ENCODE data around the gene ARHGEF37. TPM values are rescaled to one million over a fixed set of nuclear protein-coding genes. Genes with fewer than 3 reads are reported as not detected.

Gene ARHGEF37
- total RNA-seq, 1 experiment from 2014 or later, result 0.42 TPM

- Histone ChIP-seq H2BK12ac (ENCODE audit: insufficient read length, low read depth, low read length) (no peak overlapping the region), H2AFZ (ENCODE audit: low read length) (no peak overlapping the region), H4K20me1 (ENCODE audit: control insufficient read depth, insufficient read depth, insufficient read length) (no peaks in the 10 kb centered on the region), H2BK120ac (ENCODE audit: low read depth, low read length, poor library complexity, severe bottlenecking) (no peak overlapping the region), H3K9ac (ENCODE audit: extremely low read depth, insufficient read length, low read length) (no peak overlapping the region), H3K14ac (ENCODE audit: insufficient read depth, low read length) (no peak overlapping the region), H3K4me1 (ENCODE audit: insufficient read depth, low read length) (no peaks in the 10 kb centered on the region), H3K79me2 (ENCODE audit: insufficient read depth, low read length) (no peaks in the 10 kb centered on the region), H4K5ac (ENCODE audit: insufficient read length, low read depth, low read length) (no peak overlapping the region), H3K4ac (ENCODE audit: low read depth, low read length) (no peak overlapping the region), H3K56ac (ENCODE audit: insufficient read length, low read depth, low read length) (no peak overlapping the region), H3K23me2 (ENCODE audit: insufficient read length, low read depth, low read length, poor library complexity, severe bottlenecking) (no peaks in the 10 kb centered on the region), H3K23ac (ENCODE audit: insufficient read length, low read depth, low read length) (no peak overlapping the region), H4K91ac (ENCODE audit: insufficient read length, low read depth, low read length) (no peak overlapping the region), H2AK5ac (ENCODE audit: insufficient read length, low read length) (no peak overlapping the region), H3K4me2 (ENCODE audit: insufficient read depth, insufficient read length, low read length) (no peak overlapping the region), H3K79me1 (ENCODE audit: insufficient read depth, low read depth, low read length, poor library complexity, severe bottlenecking) (no peaks in the 10 kb centered on the region), H3T11ph (ENCODE audit: low read length) (no peak overlapping the region), H3K18ac (ENCODE audit: insufficient read length, low read depth, low read length) (no peak overlapping the region), H4K8ac (replicated peaks; ENCODE audit: insufficient read length, low read depth, low read length) (no peak overlapping the region), H2BK15ac (ENCODE audit: low read depth, low read length) (no peak overlapping the region), H3K27ac (ENCODE audit: insufficient read length, low read depth, low read length) (no peak overlapping the region), H3K27me3 (ENCODE audit: insufficient read depth, low read length) (no peaks in the 10 kb centered on the region), H2BK20ac (ENCODE audit: low read depth, low read length, poor library complexity, severe bottlenecking) (no peak overlapping the region), H2BK5ac (ENCODE audit: insufficient read length, low read length) (no peak overlapping the region), H3K9me3 (ENCODE audit: control insufficient read depth, low read depth, low read length) (no peaks in the 10 kb centered on the region)
- Mint-ChIP-seq H3K4me3 (no peak overlapping the region), H3K27me3 (ENCODE audit: low read depth) (peaks cover 3% of the 10 kb centered on the region), H3K36me3 (ENCODE audit: insufficient read depth in 1 of 3, low read depth in 3 of 3) (peaks cover 0 to 5% (median 0%) of the 10 kb centered on the region in 3 experiments; a peak in 1 of 7 replicates), H3K27ac (no peak overlapping the region), H3K4me1 (peaks cover under 1 to 3% of the 10 kb centered on the region in 2 experiments; a peak in 1 of 4 replicates), H3K9me3 (peaks cover 10 to 14% of the 10 kb centered on the region in 2 experiments)
- TF ChIP-seq CTCF (conservative IDR thresholded peaks at IDR 0.05), result no peak
- no CpG with 5 or more reads among the region's 1 CpG for WGBS (ENCODE audit: extremely low coverage, insufficient read length, low lambda C conversion rate)
- DNase-seq, result no peak
Observed at GRCh38 chr5:149664083-149664482, 82.8 kb downstream of the ARHGEF37 start.
